ENCODE results near the gene HK2.

The HK2 gene

DNA sequence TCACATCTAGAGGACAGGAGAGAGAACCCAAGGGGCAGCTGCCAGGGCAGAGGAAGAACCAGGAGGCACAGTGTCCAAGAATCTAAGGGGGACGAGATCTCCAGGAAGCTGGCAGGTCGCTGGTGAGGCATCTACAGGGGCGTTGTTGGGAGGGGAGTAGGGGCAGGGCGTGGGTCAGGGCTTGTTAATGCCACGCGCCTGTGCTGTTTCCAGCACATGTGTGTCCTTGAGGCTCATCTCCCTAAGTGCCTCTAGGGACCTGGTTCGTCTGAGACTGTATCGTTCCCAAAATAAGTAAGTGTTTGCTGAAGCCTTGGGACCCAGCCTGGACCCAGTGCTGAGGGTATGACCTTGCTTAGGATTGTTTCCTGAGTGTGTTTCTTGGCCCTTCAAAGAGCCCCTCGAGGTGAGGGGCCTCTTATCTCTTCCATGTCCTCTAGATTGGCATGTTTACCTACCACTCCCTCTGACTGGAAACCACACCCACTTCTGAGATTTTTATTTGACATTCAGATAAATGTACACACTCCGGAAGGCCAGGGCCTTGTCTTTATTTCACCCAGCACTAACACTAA, 22.2 kb downstream of the HK2 start:
- no peak for TF ChIP-seq JUND (IDR thresholded peaks at IDR 0.05; ENCODE audit: low read depth)
- DNase-seq (ENCODE audit: low read depth in 1 of 2, low spot score in 1 of 2): no peak
- in situ Hi-C loops (cut with HindIII; ENCODE audit: low pct_unique_long_range_greater_than_20kb, low sequenced_read_pairs): no loop called here

DNA sequence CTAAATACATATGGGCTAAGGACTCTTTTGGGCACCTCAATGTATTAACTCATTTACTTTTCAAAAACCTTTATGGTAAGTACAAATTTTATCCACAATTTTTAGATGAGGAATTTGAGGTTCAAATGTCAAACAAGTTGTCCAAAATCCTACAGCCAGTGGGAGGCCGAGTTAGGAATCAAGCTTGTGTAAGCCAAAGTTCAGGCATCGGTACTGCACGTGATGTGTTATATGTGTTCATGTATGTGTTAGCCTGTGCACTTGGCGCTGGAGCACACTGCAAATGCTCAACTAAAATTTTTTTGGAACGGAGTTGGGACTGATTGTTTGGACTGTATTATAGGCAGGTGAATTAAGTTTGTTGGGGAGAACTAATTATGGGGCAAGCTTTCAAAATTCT, 22.7 kb downstream of the HK2 start:
- in situ Hi-C loops (cut with HindIII; ENCODE audit: low pct_unique_long_range_greater_than_20kb, low sequenced_read_pairs): no loop called here
- no peak for DNase-seq (ENCODE audit: low read depth in 1 of 2, low spot score in 1 of 2)
- no peak for TF ChIP-seq JUND (IDR thresholded peaks at IDR 0.05; ENCODE audit: low read depth)

DNA sequence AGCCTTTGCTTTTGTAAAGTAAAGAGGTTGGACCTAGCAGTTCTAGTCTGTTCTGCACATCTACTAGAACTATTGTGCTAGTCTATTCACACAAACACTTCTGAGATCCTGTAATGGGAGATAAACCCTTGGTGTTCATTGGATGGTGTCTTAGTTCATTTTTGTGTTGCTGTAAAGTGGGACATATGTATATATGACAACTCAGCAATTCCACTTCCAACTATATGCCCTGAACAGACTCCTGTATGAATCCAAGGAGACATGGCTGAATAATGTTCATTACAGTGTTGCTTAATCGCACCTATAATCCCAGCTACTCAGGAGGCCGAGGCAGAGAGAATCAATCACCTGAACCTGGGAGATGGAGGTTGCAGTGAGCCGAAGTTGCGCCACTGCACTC, 23.3 kb downstream of the HK2 start:
- in situ Hi-C loops (cut with HindIII; ENCODE audit: low pct_unique_long_range_greater_than_20kb, low sequenced_read_pairs): no loop called here
- no peak for DNase-seq (ENCODE audit: low read depth in 1 of 2, low spot score in 1 of 2)
- TF ChIP-seq JUND (IDR thresholded peaks at IDR 0.05; ENCODE audit: low read depth): no peak

DNA sequence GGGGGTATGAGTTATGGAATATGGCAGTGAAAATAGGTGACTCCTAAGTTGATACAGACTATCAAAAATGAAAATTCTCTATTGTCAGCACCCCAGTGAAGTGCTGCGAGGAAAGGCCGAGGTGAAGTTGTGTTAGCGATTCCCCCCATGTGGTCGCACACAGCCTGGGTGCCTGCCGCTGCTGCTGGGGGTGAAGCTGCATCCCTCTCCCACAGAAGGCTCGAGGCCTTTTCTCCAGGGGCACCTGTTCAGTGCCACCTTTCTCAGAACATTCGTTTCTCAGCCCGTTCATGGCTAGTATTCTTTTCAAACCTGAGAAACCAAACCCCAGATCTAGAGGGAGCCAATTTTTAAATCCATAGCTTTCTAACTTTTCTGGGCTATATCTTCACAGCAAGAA, 23.8 kb downstream of the HK2 start:
- in situ Hi-C loops (cut with HindIII; ENCODE audit: low pct_unique_long_range_greater_than_20kb, low sequenced_read_pairs): no loop called here
- no peak for DNase-seq (ENCODE audit: low read depth in 1 of 2, low spot score in 1 of 2)
- no peak for TF ChIP-seq JUND (IDR thresholded peaks at IDR 0.05; ENCODE audit: low read depth)

- TF ChIP-seq JUND (IDR thresholded peaks at IDR 0.05; ENCODE audit: low read depth): no peak
- no peak for DNase-seq (ENCODE audit: low read depth in 1 of 2, low spot score in 1 of 2)
- in situ Hi-C loops (cut with HindIII; ENCODE audit: low pct_unique_long_range_greater_than_20kb, low sequenced_read_pairs): no loop called here
Measured at GRCh38 chr2:74858281-74858680, 24.4 kb downstream of the HK2 start.

GRCh38 chr2:74860079-74860478, 26.2 kb downstream of the HK2 start:
- DNase-seq (ENCODE audit: low read depth in 1 of 2, low spot score in 1 of 2): no peak
- in situ Hi-C loops (cut with HindIII; ENCODE audit: low pct_unique_long_range_greater_than_20kb, low sequenced_read_pairs): no loop called here
- no peak for TF ChIP-seq JUND (IDR thresholded peaks at IDR 0.05; ENCODE audit: low read depth)

DNA sequence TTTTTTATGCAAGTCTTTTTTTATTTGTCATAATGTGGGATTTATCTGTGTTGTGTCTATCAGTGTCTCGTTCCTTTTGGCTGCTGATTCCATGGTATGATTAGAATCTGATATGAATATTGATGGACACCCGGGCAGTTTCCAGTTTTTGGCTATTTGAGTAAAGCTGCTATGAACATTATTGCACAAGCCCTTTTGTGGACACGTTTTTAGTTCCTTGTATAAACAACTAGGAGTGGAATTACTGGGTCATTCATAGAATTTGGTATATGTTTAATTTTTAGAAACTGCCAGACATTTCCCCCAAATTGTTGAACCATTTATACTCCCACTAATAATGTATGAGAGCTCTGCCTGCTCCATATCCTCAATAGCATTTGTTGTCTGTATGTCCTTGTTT, 26.6 kb downstream of the HK2 start:
- in situ Hi-C loops (cut with HindIII; ENCODE audit: low pct_unique_long_range_greater_than_20kb, low sequenced_read_pairs): no loop called here
- no peak for DNase-seq (ENCODE audit: low read depth in 1 of 2, low spot score in 1 of 2)

GRCh38 chr2:74861531-74861930, 27.6 kb downstream of the HK2 start:
- TF ChIP-seq JUND (IDR thresholded peaks at IDR 0.05; ENCODE audit: low read depth): no peak
- no peak for DNase-seq (ENCODE audit: low read depth in 1 of 2, low spot score in 1 of 2)
- in situ Hi-C loops (cut with HindIII; ENCODE audit: low pct_unique_long_range_greater_than_20kb, low sequenced_read_pairs): no loop called here

More for the DNA sequence above, 26.6 kb downstream of the HK2 start:
- no peak for TF ChIP-seq JUND (IDR thresholded peaks at IDR 0.05; ENCODE audit: low read depth)

- in situ Hi-C loops (cut with HindIII; ENCODE audit: low pct_unique_long_range_greater_than_20kb, low sequenced_read_pairs): no loop called here
- no peak for DNase-seq (ENCODE audit: low read depth in 1 of 2, low spot score in 1 of 2)
Measured at GRCh38 chr2:74862020-74862964, 28.4 kb downstream of the HK2 start.

DNA sequence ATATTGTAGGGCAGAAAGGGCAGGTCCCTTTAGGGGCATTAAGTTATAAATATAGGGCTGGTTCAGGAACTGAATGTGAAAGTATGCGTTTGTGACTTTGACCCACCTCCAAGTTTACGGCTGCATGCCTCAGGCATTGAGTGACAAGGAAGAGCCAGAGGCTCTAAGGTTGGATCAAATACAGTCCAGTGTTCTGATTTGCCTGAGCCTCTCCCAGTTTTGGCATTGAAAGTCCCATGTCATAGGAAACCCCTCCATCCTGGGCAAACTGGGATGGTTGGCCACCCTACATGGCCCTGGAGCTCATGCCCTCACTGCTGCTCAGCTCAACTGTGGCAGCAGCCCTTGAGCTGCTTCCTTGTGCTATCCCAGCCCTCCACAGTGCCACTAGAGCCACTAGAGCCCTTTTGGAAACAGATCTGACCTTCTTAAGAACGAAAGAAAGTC, 29.9 kb downstream of the HK2 start:
- in situ Hi-C loops (cut with HindIII; ENCODE audit: low pct_unique_long_range_greater_than_20kb, low sequenced_read_pairs): no loop called here
- DNase-seq (ENCODE audit: low read depth in 1 of 2, low spot score in 1 of 2): no peak
- TF ChIP-seq JUND (IDR thresholded peaks at IDR 0.05; ENCODE audit: low read depth): no peak

More at GRCh38 chr2:74862020-74862964, 28.4 kb downstream of the HK2 start:
- no peak for TF ChIP-seq JUND (IDR thresholded peaks at IDR 0.05; ENCODE audit: low read depth)

- in situ Hi-C loops (cut with HindIII; ENCODE audit: low pct_unique_long_range_greater_than_20kb, low sequenced_read_pairs): no loop called here
- DNase-seq (ENCODE audit: low read depth in 1 of 2, low spot score in 1 of 2): peak; percentile 5 to 78
- no peak for TF ChIP-seq JUND (IDR thresholded peaks at IDR 0.05; ENCODE audit: low read depth)
Measured at GRCh38 chr2:74864728-74865722, 31.1 kb downstream of the HK2 start.
